ENCODE data around the gene ATXN2L.

ATXN2L gene

DNA sequence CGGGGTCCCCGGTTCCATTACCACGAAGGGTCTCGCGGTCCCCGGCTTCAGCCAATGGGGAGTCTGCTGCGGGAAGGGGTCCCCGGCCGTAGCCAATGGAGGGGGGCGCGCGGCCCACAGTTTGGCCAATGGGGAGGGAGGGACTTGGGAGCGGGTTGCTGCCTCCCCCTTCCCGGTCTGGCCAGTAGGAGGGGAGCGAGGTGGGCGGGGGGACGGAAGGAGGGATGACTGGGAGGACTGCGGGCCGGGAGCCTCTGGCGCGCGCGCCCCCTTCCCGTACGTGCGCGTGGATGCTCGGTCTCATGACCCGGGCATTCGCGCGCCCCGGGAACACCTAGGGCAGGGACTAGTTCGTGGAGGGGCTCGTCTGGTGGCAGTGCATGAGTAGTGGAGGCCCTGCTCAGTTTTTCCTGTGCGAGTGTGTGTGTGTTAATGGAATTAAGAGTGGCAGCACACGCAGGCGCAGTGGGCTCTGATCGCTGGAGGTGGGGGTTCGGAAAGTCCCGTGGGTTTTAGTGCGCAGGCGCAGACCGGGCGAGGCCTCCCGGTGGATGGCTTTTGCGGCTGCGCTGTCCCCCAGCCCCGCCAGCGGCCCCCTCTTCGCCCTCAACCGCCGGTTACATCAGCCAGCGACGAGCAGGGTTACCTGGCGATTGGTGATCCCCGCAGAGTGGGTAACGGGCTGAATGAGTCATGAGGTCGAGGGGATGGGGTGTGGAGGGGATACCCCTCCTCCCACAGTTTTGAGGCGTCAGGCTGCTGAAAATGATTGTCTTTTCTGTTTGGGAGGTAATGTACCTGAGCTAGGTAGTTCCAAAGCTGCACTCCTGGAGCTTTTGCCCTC is 1.3 kb downstream of the ATXN2L start:
- Histone ChIP-seq H3K27ac (ENCODE audit: low read depth, low read length) (peak overlapping the region; percentile 98), H3K27me3 (ENCODE audit: control insufficient read depth, insufficient read depth, low read length) (no peaks in the 10 kb centered on the region), H3K9me3 (ENCODE audit: control insufficient read depth, insufficient read depth, low read length) (no peaks in the 10 kb centered on the region), H3K4me3 (ENCODE audit: low read depth, low read length) (peak overlapping the region; percentile 93), H3K4me1 (ENCODE audit: control insufficient read depth, insufficient read depth, low read length) (peaks cover 5% of the 10 kb centered on the region; the same call in 1 of the 2 replicates), H3K36me3 (ENCODE audit: control insufficient read depth, insufficient read depth, low read length) (peaks cover 41% of the 10 kb centered on the region), H3K9ac (ENCODE audit: low read depth, low read length) (peak overlapping the region; percentile 97)

GRCh38 chr16:28824717-28824973 is 1.8 kb downstream of the ATXN2L start:
- peak overlapping the region; percentile 93 for H3K4me3 ChIP-seq (ENCODE audit: low read depth, low read length)
- no peaks in the 10 kb centered on the region for H3K27me3 ChIP-seq (ENCODE audit: control insufficient read depth, insufficient read depth, low read length)
- peaks cover 46% of the 10 kb centered on the region for H3K36me3 ChIP-seq (ENCODE audit: control insufficient read depth, insufficient read depth, low read length)
- H3K9ac ChIP-seq (ENCODE audit: low read depth, low read length), result peak overlapping the region; percentile 97
- H3K9me3 ChIP-seq (ENCODE audit: control insufficient read depth, insufficient read depth, low read length), result no peaks in the 10 kb centered on the region
- H3K27ac ChIP-seq (ENCODE audit: low read depth, low read length), result peak overlapping the region; percentile 98
- H3K4me1 ChIP-seq (ENCODE audit: control insufficient read depth, insufficient read depth, low read length), result peaks cover 5% of the 10 kb centered on the region; the same call in 1 of the 2 replicates

GRCh38 chr16:28826141-28826540 is 3.3 kb downstream of the ATXN2L start:
- H3K27ac ChIP-seq (ENCODE audit: low read depth, low read length), result no peak overlapping the region
- no peak overlapping the region for H3K9ac ChIP-seq (ENCODE audit: low read depth, low read length)
- no peaks in the 10 kb centered on the region for H3K9me3 ChIP-seq (ENCODE audit: control insufficient read depth, insufficient read depth, low read length)
- peaks cover 61% of the 10 kb centered on the region for H3K36me3 ChIP-seq (ENCODE audit: control insufficient read depth, insufficient read depth, low read length)
- H3K4me3 ChIP-seq (ENCODE audit: low read depth, low read length), result no peak overlapping the region
- no peaks in the 10 kb centered on the region for H3K27me3 ChIP-seq (ENCODE audit: control insufficient read depth, insufficient read depth, low read length)
- peaks cover 2% of the 10 kb centered on the region; the same call in 1 of the 2 replicates for H3K4me1 ChIP-seq (ENCODE audit: control insufficient read depth, insufficient read depth, low read length)

GRCh38 chr16:28829747-28830146 is 6.9 kb downstream of the ATXN2L start:
- no peak overlapping the region for H3K4me3 ChIP-seq (ENCODE audit: low read depth, low read length)
- peaks cover 97% of the 10 kb centered on the region for H3K36me3 ChIP-seq (ENCODE audit: control insufficient read depth, insufficient read depth, low read length)
- no peaks in the 10 kb centered on the region for H3K27me3 ChIP-seq (ENCODE audit: control insufficient read depth, insufficient read depth, low read length)
- no peak overlapping the region for H3K27ac ChIP-seq (ENCODE audit: low read depth, low read length)
- no peaks in the 10 kb centered on the region for H3K9me3 ChIP-seq (ENCODE audit: control insufficient read depth, insufficient read depth, low read length)
- H3K9ac ChIP-seq (ENCODE audit: low read depth, low read length), result no peak overlapping the region
- H3K4me1 ChIP-seq (ENCODE audit: control insufficient read depth, insufficient read depth, low read length), result no peaks in the 10 kb centered on the region

DNA sequence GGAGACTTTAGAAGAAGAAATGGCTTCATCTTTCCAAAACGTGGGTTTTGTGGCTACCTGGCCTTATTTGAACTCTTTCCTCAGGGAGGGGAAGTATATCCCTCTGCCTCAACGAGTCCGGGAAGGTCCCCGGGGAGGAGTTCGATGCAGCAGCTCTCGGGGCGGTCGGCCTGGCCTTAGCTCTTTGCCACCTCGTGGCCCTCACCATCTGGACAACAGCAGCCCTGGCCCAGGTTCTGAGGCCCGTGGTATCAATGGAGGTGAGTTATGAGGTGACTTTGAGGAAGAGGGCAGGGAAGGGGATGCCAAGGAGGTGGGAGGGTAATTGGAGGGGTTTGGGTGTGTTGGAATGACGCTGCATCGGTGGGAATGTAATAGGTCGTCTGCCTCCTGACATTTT is 7.7 kb downstream of the ATXN2L start:
- H3K36me3 ChIP-seq (ENCODE audit: control insufficient read depth, insufficient read depth, low read length), result peaks cover 100% of the 10 kb centered on the region
- no peak overlapping the region for H3K9ac ChIP-seq (ENCODE audit: low read depth, low read length)
- H3K4me1 ChIP-seq (ENCODE audit: control insufficient read depth, insufficient read depth, low read length), result no peaks in the 10 kb centered on the region
- no peak overlapping the region for H3K4me3 ChIP-seq (ENCODE audit: low read depth, low read length)
- no peak overlapping the region for H3K27ac ChIP-seq (ENCODE audit: low read depth, low read length)
- H3K27me3 ChIP-seq (ENCODE audit: control insufficient read depth, insufficient read depth, low read length), result no peaks in the 10 kb centered on the region
- no peaks in the 10 kb centered on the region for H3K9me3 ChIP-seq (ENCODE audit: control insufficient read depth, insufficient read depth, low read length)

- H3K27me3 ChIP-seq (ENCODE audit: control insufficient read depth, insufficient read depth, low read length), result no peaks in the 10 kb centered on the region
- no peak overlapping the region for H3K4me3 ChIP-seq (ENCODE audit: low read depth, low read length)
- H3K27ac ChIP-seq (ENCODE audit: low read depth, low read length), result no peak overlapping the region
- H3K9me3 ChIP-seq (ENCODE audit: control insufficient read depth, insufficient read depth, low read length), result no peaks in the 10 kb centered on the region
- H3K36me3 ChIP-seq (ENCODE audit: control insufficient read depth, insufficient read depth, low read length), result peaks cover 88% of the 10 kb centered on the region
- H3K4me1 ChIP-seq (ENCODE audit: control insufficient read depth, insufficient read depth, low read length), result no peaks in the 10 kb centered on the region
- no peak overlapping the region for H3K9ac ChIP-seq (ENCODE audit: low read depth, low read length)
Observed at GRCh38 chr16:28834349-28834748, 11.6 kb downstream of the ATXN2L start.

DNA sequence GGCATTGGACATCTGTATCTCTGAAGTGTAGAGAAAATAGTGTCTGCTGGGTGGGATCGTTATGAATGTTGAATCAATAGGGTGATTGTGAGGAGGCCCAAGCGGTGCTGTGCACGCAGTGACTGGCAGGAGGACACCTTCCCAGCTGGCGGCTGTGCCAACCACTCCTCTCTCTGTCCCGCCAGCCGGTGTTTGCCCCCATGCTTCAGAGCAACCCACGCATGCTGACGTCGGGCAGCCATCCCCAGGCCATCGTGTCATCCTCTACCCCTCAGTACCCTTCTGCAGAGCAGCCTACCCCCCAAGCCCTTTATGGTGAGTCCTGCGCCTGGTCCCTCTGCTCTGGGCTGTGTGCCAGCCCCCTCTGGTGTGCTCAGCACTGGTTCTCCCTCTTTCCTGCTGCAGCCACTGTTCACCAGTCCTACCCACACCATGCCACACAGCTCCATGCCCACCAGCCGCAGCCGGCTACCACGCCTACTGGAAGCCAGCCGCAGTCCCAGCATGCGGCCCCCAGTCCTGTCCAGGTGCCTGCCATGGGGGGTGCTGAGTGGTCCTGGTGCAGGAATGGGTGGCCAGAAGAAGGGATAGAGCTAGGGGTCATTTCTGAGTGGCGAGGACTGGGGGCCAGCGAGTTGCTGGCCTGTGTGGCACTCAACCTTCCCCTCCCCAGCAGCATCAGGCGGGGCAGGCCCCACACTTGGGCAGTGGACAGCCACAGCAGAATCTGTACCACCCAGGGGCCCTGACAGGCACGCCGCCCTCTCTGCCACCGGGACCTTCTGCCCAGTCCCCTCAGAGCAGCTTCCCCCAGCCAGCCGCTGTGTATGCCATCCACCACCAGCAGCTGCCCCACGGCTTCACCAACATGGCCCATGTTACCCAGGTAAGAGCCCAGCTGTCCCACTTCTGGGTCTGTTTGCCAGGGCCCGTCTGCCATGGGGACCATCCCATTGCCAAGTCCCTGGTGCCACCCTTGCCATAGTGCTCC is 12.4 kb downstream of the ATXN2L start:
- no peak overlapping the region for H3K27ac ChIP-seq (ENCODE audit: low read depth, low read length)
- no peaks in the 10 kb centered on the region for H3K9me3 ChIP-seq (ENCODE audit: control insufficient read depth, insufficient read depth, low read length)
- no peak overlapping the region for H3K4me3 ChIP-seq (ENCODE audit: low read depth, low read length)
- H3K9ac ChIP-seq (ENCODE audit: low read depth, low read length), result no peak overlapping the region
- H3K36me3 ChIP-seq (ENCODE audit: control insufficient read depth, insufficient read depth, low read length), result peaks cover 80% of the 10 kb centered on the region
- no peaks in the 10 kb centered on the region for H3K27me3 ChIP-seq (ENCODE audit: control insufficient read depth, insufficient read depth, low read length)
- H3K4me1 ChIP-seq (ENCODE audit: control insufficient read depth, insufficient read depth, low read length), result no peaks in the 10 kb centered on the region

GRCh38 chr16:28835864-28836760 is 13.3 kb downstream of the ATXN2L start:
- Histone ChIP-seq H3K27me3 (ENCODE audit: control insufficient read depth, insufficient read depth, low read length) (no peaks in the 10 kb centered on the region), H3K4me1 (ENCODE audit: control insufficient read depth, insufficient read depth, low read length) (no peaks in the 10 kb centered on the region), H3K9me3 (ENCODE audit: control insufficient read depth, insufficient read depth, low read length) (no peaks in the 10 kb centered on the region), H3K27ac (ENCODE audit: low read depth, low read length) (no peak overlapping the region), H3K9ac (ENCODE audit: low read depth, low read length) (no peak overlapping the region), H3K36me3 (ENCODE audit: control insufficient read depth, insufficient read depth, low read length) (peaks cover 71% of the 10 kb centered on the region), H3K4me3 (ENCODE audit: low read depth, low read length) (no peak overlapping the region)

DNA sequence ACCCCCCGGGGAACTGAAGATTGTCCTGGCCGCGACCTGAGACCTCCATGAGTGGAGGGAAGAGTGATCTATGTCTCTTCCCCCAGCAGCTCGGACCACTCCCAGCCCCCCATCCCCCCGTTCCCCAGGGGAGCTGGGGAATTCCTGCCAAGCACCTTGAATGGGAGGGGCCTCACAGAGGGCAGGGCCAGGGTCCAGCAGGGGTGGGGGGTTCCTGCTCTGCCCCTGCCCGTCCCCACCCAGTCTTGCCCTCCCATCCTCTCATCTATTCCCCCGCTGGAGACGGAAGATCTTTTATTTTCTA is 13.9 kb downstream of the ATXN2L start:
- H3K36me3 ChIP-seq (ENCODE audit: control insufficient read depth, insufficient read depth, low read length), result peaks cover 65% of the 10 kb centered on the region
- no peaks in the 10 kb centered on the region for H3K9me3 ChIP-seq (ENCODE audit: control insufficient read depth, insufficient read depth, low read length)
- no peak overlapping the region for H3K4me3 ChIP-seq (ENCODE audit: low read depth, low read length)
- no peak overlapping the region for H3K27ac ChIP-seq (ENCODE audit: low read depth, low read length)
- no peaks in the 10 kb centered on the region for H3K27me3 ChIP-seq (ENCODE audit: control insufficient read depth, insufficient read depth, low read length)
- no peaks in the 10 kb centered on the region for H3K4me1 ChIP-seq (ENCODE audit: control insufficient read depth, insufficient read depth, low read length)
- no peak overlapping the region for H3K9ac ChIP-seq (ENCODE audit: low read depth, low read length)

DNA sequence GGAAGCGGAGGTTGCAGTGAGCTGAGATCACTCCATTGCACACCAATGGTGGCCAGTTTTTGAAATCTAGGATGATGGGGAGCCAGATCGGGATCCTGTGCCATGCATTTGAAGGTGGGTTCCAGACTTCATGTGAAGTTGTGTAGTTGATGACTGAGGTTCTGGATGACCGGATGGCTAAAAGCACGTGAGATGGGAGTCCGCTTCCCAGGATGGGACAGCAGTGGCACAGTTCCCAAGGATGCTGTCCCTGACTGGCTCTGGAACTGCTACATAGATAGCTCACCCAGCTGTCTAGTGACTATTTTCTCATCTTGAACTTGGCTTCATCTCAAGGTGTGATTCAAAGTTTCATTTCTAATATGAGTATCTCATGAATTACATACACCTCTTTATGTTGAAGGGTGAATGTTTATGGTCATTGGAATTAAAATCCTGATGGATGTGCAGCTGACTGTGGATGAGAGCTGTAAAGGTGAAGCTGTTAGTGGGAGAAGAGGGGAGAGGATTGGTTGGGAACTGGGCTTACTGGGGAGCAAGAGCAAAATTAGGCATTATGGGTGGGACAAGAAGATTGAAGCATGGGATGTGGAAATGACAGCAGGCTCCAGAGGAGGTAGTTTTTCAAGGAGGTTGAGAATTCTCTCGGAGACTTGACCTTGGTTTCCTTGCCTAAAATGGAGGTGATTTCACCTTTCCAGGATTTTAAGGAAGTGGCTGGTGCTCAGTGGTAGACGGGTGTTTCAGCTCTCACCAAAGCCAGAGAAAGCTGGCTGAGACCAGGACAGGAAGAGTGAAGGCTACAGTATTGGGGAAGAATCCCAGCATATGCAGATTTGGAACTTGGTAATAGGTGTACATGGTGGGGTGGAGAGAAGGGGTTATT is 15.1 kb downstream of the ATXN2L start:
- Histone ChIP-seq H3K36me3 (ENCODE audit: control insufficient read depth, insufficient read depth, low read length) (peaks cover 65% of the 10 kb centered on the region), H3K9ac (ENCODE audit: low read depth, low read length) (no peak overlapping the region), H3K9me3 (ENCODE audit: control insufficient read depth, insufficient read depth, low read length) (no peaks in the 10 kb centered on the region), H3K27me3 (ENCODE audit: control insufficient read depth, insufficient read depth, low read length) (no peaks in the 10 kb centered on the region), H3K4me1 (ENCODE audit: control insufficient read depth, insufficient read depth, low read length) (no peaks in the 10 kb centered on the region), H3K4me3 (ENCODE audit: low read depth, low read length) (no peak overlapping the region), H3K27ac (ENCODE audit: low read depth, low read length) (no peak overlapping the region)

All from HUES48 (cell line).